Sigmoid colon (tissue), 4 donors: ENCODE measurements around the gene MYCL.

ENCODE experiments used
- EP300 ChIP-seq, 4 donors: sonication (generic); formaldehyde crosslinking; IDR thresholded peaks; one replicate each; pipeline ENCODE4 v1.6.1; 2017; ENCODE audit warnings: antibody characterized with exemption in 4 of 4
- POLR2A ChIP-seq, 2 donors: fragments of 450-650 bp; IDR thresholded peaks; one replicate each; pipeline ENCODE4 v1.6.1; 2016; ENCODE audit warnings: antibody characterized with exemption in 2 of 2, mild to moderate bottlenecking in 2 of 2, moderate library complexity in 2 of 2
- POLR2AphosphoS5 ChIP-seq, 4 donors: sonication (generic); formaldehyde crosslinking; IDR thresholded peaks; one replicate each; pipeline ENCODE4 v1.6.1; 2017; ENCODE audit warnings: antibody characterized with exemption in 4 of 4
- TF ChIP-seq, protein P1 (sequence below), 4 experiments: fragments of 450-650 bp in 3 of 4; fragments of 200-600 bp in 1 of 4; IDR thresholded peaks; one replicate each; pipeline ENCODE4 v1.5.1; 2016 to 2019; ENCODE audit warnings: antibody characterized with exemption in 4 of 4, mild to moderate bottlenecking in 3 of 4, moderate library complexity in 2 of 4

GRCh38 chr1:39876144-39876543, 25.6 kb downstream of the MYCL start:
- TF ChIP-seq, protein P1, sequence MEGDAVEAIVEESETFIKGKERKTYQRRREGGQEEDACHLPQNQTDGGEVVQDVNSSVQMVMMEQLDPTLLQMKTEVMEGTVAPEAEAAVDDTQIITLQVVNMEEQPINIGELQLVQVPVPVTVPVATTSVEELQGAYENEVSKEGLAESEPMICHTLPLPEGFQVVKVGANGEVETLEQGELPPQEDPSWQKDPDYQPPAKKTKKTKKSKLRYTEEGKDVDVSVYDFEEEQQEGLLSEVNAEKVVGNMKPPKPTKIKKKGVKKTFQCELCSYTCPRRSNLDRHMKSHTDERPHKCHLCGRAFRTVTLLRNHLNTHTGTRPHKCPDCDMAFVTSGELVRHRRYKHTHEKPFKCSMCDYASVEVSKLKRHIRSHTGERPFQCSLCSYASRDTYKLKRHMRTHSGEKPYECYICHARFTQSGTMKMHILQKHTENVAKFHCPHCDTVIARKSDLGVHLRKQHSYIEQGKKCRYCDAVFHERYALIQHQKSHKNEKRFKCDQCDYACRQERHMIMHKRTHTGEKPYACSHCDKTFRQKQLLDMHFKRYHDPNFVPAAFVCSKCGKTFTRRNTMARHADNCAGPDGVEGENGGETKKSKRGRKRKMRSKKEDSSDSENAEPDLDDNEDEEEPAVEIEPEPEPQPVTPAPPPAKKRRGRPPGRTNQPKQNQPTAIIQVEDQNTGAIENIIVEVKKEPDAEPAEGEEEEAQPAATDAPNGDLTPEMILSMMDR (IDR thresholded peaks at IDR 0.05): no peak
- TF ChIP-seq EP300 (IDR thresholded peaks at IDR 0.05) (no peak), POLR2AphosphoS5 (IDR thresholded peaks at IDR 0.05) (no peak), POLR2A (IDR thresholded peaks at IDR 0.05) (no peak)
